ENCODE data around the gene SLA2.

DNA sequence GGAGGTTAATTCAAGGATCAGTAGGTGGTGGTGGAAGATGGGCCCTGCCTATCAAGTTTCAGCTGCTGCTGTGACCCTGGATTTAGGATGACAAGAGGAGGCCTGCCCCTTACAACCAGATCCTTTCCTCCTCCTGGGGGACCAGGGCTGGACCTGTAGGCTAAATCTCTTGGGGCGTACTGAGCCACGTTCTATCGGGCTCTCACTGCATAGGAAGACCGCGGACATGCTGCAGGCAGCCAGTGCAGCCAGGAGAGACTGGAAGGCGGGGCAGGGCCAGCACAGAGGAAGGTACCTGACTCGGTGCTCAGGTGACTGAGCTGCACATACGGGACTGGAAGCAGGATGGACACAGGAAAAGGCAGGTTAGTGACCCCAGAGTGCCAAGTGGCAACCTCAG is 8.5 kb upstream of the SLA2 start:
- no peak for TF ChIP-seq POLR2A (IDR thresholded peaks at IDR 0.05)
- TF ChIP-seq, protein P1, sequence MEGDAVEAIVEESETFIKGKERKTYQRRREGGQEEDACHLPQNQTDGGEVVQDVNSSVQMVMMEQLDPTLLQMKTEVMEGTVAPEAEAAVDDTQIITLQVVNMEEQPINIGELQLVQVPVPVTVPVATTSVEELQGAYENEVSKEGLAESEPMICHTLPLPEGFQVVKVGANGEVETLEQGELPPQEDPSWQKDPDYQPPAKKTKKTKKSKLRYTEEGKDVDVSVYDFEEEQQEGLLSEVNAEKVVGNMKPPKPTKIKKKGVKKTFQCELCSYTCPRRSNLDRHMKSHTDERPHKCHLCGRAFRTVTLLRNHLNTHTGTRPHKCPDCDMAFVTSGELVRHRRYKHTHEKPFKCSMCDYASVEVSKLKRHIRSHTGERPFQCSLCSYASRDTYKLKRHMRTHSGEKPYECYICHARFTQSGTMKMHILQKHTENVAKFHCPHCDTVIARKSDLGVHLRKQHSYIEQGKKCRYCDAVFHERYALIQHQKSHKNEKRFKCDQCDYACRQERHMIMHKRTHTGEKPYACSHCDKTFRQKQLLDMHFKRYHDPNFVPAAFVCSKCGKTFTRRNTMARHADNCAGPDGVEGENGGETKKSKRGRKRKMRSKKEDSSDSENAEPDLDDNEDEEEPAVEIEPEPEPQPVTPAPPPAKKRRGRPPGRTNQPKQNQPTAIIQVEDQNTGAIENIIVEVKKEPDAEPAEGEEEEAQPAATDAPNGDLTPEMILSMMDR (IDR thresholded peaks at IDR 0.05), result no peak
